K562 (cell line): ENCODE results near the gene LASP1. TPM values are rescaled to one million over a fixed set of nuclear protein-coding genes. Genes with fewer than 3 reads are reported as not detected.
A peak's percentile ranks its signal among the peaks of the same experiment; 100 is the strongest.

Experiments used
- ATF1 ChIP-seq, 2 experiments: fragments of 450-650 bp in 1 of 2; IDR thresholded peaks; 2 replicates each; pipeline ENCODE4 v1.6.1; 2016; ENCODE audit warnings: missing compliant biosample characterization in 1 of 2, missing genetic modification characterization in 1 of 2
- DMBX1 ChIP-seq: fragments of 250-450 bp; sonication (Bioruptor Pico); IDR thresholded peaks from 2 replicates; pipeline ENCODE4 v1.8.0; 2022; ENCODE audit warnings: inconsistent platforms, mild to moderate bottlenecking, moderate library complexity, borderline replicate concordance
- ETV5 ChIP-seq: sonication (generic); formaldehyde crosslinking; IDR thresholded peaks from 2 replicates; pipeline ENCODE4 v1.4.0; 2020; ENCODE audit warnings: low read depth, mild to moderate bottlenecking, missing genetic modification reagents
- HDAC1 ChIP-seq, 2 experiments: fragments of 450-650 bp; IDR thresholded peaks; 2 replicates each; pipeline ENCODE4 v1.6.1; 2016 to 2017; ENCODE audit warnings: inconsistent platforms in 1 of 2, mild to moderate bottlenecking in 1 of 2, moderate library complexity in 1 of 2
- RBFOX2 ChIP-seq: fragments of 200-400 bp; formaldehyde crosslinking; IDR thresholded peaks from 2 replicates; pipeline ENCODE4 v1.6.1; 2017; ENCODE audit warnings: low read depth, mild to moderate bottlenecking, low read length, moderate library complexity
- SIN3A ChIP-seq, 2 experiments: fragments of 150-350 bp in 1 of 2; IDR thresholded peaks; 2 replicates each; pipeline ENCODE4 v1.6.1; 2011 to 2016; ENCODE audit warnings: borderline replicate concordance in 2 of 2, low read depth in 2 of 2, low read length in 2 of 2, mild to moderate bottlenecking in 2 of 2, moderate library complexity in 2 of 2; ENCODE audit not compliant: control insufficient read depth in 1 of 2
- SMARCA5 ChIP-seq: fragments of 450-650 bp; IDR thresholded peaks from 2 replicates; pipeline ENCODE4 v1.6.1; 2016
- ZKSCAN1 ChIP-seq: fragments of 150-350 bp; IDR thresholded peaks from 2 replicates; pipeline ENCODE4 v1.6.1; 2016; ENCODE audit warnings: low read depth, low read length
- polyA plus RNA-seq, 8 experiments: library from polyadenylated mRNA; depleted of rRNA in 4 of 8; stranded (reverse) in 5 of 8; unstranded in 3 of 8; fragments of >200 nt; fragmentation: Nextera tagmentation in 2 of 8; fragmentation: Illumina TruSeq in 1 of 8; extraction: Ambion mirVana in 2 of 8; extraction: Trizol in 1 of 8; gene quantifications; 2 replicates each; pipeline versions ENCODE4 v1.2.1 to v1.2.3, GENCODE V29; 2011 to 2014; ENCODE audit warnings: inconsistent platforms in 1 of 8, missing spikeins in 1 of 8
- total RNA-seq, 7 experiments: library from RNA; depleted of rRNA in 6 of 7; stranded (reverse); fragments of >200 nt in 6 of 7; fragmentation: Illumina TruSeq in 2 of 7; extraction: Trizol in 2 of 7; gene quantifications; 2 replicates each; pipeline versions ENCODE4 v1.2.1 to v1.2.3, GENCODE V29; 2011 to 2021; ENCODE audit warnings: low replicate concordance in 1 of 7
- TF ChIP-seq, protein P1 (sequence below): fragments of 450-650 bp; IDR thresholded peaks from 2 replicates; pipeline ENCODE4 v1.7.0; 2016; ENCODE audit warnings: borderline replicate concordance
- TF ChIP-seq, protein P2 (sequence below): fragments of 450-650 bp; IDR thresholded peaks from 2 replicates; pipeline ENCODE4 v1.6.1; 2016
- TF ChIP-seq, protein P3 (sequence below): sonication (generic); formaldehyde crosslinking; IDR thresholded peaks from 2 replicates; pipeline ENCODE4 v1.8.1; 2022; ENCODE audit warnings: missing genetic modification reagents
- TF ChIP-seq, protein P4 (sequence below), 2 experiments: fragments of 450-650 bp; IDR thresholded peaks; 2 replicates each; pipeline ENCODE4 v1.6.1; 2016
- TF ChIP-seq, protein P5 (sequence below): fragments of 450-650 bp; conservative IDR thresholded peaks from 2 replicates; pipeline ENCODE4 v1.6.1; 2016; ENCODE audit warnings: missing genetic modification characterization, low read depth, mild to moderate bottlenecking, control low read depth, missing compliant biosample characterization

Gene LASP1
- total and polyA plus RNA-seq, 9 of the 15 experiments (the other 6 are each of a cell fraction or from before 2014, with no cell fraction given) = 23.0 to 125 (median 55.3) TPM

DNA sequence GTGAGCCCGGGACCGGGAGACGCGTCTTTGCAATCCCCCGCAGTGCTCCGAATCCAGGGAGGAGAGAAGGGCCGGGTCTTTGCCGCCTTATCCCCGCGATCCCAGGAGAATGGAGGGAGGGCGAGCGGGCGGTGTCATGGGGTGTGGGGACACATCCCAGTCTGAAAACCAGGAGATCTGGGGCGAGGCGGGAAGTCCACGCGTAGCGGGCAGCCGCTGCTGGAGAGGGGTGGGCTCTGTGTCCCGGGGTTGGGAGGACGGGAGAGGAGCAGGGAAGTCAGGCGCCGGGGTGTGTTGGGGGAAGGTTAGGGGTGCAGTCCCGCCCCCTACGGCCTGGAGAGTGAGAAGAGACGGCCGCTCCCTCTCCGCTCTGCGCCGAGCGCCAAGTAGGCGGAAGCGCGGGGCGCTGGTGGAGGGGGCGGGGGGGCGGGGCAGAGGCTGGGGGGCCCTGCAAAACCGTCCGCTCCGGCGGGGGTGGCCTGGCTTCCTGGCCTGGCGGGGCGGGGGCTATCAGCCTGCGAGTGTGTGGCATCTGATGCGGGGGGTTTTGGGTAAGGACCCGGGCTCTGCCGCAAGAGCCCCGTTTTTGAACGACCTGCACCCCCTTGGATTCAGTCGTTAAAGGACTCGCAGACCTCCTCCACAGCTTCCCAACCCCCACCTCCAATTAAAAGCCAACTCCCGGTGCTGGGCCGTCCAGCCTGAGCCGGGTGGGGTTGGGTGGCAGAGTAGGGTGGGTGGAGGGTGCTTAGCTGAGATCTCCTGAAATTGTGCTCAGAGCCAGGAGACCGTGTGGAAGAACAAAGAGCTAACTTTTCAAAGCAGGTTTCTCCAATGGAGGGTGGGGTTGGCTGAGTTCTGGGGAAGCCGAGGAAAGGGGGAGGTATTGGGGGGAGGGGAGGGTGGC is 654 bp downstream of the LASP1 start (continued):
- TF ChIP-seq HDAC1 (IDR thresholded peaks at IDR 0.05) (peak in 1 of 2 experiments; percentile 86; a peak in 2 of 4 replicates), DMBX1 (no peak), SMARCA5 (0 out of 2 replicates have a peak, but pooled peaks have one; percentile 46), ATF1 (CRISPR knock-in tag; IDR thresholded peaks at IDR 0.05) (no peak), ATF1 (tag; IDR thresholded peaks at IDR 0.05) (peak; percentile 42; the same call in 1 of the 2 replicates), RBFOX2 (peak; percentile 87), SIN3A (IDR thresholded peaks at IDR 0.05; ENCODE audit: borderline replicate concordance in 2 of 2, control insufficient read depth in 1 of 2, low read depth in 2 of 2, low read length in 2 of 2) (peak in 1 of 2 experiments; percentile 77; a peak in 3 of 4 replicates), ZKSCAN1 (0 out of 2 replicates have a peak, but pooled peaks have one; percentile 22), ETV5 (peak; percentile 55; the same call in 1 of the 2 replicates)
- TF ChIP-seq, protein P1, sequence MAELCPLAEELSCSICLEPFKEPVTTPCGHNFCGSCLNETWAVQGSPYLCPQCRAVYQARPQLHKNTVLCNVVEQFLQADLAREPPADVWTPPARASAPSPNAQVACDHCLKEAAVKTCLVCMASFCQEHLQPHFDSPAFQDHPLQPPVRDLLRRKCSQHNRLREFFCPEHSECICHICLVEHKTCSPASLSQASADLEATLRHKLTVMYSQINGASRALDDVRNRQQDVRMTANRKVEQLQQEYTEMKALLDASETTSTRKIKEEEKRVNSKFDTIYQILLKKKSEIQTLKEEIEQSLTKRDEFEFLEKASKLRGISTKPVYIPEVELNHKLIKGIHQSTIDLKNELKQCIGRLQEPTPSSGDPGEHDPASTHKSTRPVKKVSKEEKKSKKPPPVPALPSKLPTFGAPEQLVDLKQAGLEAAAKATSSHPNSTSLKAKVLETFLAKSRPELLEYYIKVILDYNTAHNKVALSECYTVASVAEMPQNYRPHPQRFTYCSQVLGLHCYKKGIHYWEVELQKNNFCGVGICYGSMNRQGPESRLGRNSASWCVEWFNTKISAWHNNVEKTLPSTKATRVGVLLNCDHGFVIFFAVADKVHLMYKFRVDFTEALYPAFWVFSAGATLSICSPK = peak; percentile 67; the same call in 1 of the 2 replicates
- TF ChIP-seq, protein P2, sequence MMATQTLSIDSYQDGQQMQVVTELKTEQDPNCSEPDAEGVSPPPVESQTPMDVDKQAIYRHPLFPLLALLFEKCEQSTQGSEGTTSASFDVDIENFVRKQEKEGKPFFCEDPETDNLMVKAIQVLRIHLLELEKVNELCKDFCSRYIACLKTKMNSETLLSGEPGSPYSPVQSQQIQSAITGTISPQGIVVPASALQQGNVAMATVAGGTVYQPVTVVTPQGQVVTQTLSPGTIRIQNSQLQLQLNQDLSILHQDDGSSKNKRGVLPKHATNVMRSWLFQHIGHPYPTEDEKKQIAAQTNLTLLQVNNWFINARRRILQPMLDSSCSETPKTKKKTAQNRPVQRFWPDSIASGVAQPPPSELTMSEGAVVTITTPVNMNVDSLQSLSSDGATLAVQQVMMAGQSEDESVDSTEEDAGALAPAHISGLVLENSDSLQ = peak; percentile 8; the same call in 1 of the 2 replicates
- TF ChIP-seq, protein P3, sequence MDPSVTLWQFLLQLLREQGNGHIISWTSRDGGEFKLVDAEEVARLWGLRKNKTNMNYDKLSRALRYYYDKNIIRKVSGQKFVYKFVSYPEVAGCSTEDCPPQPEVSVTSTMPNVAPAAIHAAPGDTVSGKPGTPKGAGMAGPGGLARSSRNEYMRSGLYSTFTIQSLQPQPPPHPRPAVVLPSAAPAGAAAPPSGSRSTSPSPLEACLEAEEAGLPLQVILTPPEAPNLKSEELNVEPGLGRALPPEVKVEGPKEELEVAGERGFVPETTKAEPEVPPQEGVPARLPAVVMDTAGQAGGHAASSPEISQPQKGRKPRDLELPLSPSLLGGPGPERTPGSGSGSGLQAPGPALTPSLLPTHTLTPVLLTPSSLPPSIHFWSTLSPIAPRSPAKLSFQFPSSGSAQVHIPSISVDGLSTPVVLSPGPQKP (CRISPR knock-in tag) = no peak
- TF ChIP-seq, protein P4, sequence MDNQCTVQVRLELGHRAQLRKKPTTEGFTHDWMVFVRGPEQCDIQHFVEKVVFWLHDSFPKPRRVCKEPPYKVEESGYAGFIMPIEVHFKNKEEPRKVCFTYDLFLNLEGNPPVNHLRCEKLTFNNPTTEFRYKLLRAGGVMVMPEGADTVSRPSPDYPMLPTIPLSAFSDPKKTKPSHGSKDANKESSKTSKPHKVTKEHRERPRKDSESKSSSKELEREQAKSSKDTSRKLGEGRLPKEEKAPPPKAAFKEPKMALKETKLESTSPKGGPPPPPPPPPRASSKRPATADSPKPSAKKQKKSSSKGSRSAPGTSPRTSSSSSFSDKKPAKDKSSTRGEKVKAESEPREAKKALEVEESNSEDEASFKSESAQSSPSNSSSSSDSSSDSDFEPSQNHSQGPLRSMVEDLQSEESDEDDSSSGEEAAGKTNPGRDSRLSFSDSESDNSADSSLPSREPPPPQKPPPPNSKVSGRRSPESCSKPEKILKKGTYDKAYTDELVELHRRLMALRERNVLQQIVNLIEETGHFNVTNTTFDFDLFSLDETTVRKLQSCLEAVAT (IDR thresholded peaks at IDR 0.05) = peak; percentile 63 to 78
- TF ChIP-seq, protein P5, sequence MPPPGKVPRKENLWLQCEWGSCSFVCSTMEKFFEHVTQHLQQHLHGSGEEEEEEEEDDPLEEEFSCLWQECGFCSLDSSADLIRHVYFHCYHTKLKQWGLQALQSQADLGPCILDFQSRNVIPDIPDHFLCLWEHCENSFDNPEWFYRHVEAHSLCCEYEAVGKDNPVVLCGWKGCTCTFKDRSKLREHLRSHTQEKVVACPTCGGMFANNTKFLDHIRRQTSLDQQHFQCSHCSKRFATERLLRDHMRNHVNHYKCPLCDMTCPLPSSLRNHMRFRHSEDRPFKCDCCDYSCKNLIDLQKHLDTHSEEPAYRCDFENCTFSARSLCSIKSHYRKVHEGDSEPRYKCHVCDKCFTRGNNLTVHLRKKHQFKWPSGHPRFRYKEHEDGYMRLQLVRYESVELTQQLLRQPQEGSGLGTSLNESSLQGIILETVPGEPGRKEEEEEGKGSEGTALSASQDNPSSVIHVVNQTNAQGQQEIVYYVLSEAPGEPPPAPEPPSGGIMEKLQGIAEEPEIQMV = no peak
